NCI-H1105 treated with DMSO at 0.1 percent for 48 hours (cell line): ENCODE measurements around the gene PCBP2.
A peak's percentile ranks its signal among the peaks of the same experiment; 100 is the strongest.

Experiments
- DNase-seq: peaks from one replicate; lab custom pipeline; 2025; lab: John Stamatoyannopoulos, UW

The PCBP2 gene

GRCh38 chr12:53508534-53509170 lies 56.8 kb downstream of the PCBP2 start:
- peak; percentile 61 for DNase-seq

- DNase-seq = no peak
Observed at GRCh38 chr12:53510181-53510812, 58.4 kb downstream of the PCBP2 start.

- DNase-seq = no peak
Observed at GRCh38 chr12:53513712-53514410, 62.0 kb downstream of the PCBP2 start.

GRCh38 chr12:53514628-53515290 lies 62.9 kb downstream of the PCBP2 start:
- no peak for DNase-seq

GRCh38 chr12:53515291-53515680 lies 63.4 kb downstream of the PCBP2 start:
- DNase-seq = no peak

- no peak for DNase-seq
Observed at GRCh38 chr12:53516758-53517455, 65.0 kb downstream of the PCBP2 start.

- DNase-seq = no peak
Observed at GRCh38 chr12:53518381-53518780, 66.5 kb downstream of the PCBP2 start.

- no peak for DNase-seq
Observed at GRCh38 chr12:53523131-53523530, 71.2 kb downstream of the PCBP2 start.

- no peak for DNase-seq
Observed at GRCh38 chr12:53524476-53524875, 72.6 kb downstream of the PCBP2 start.

GRCh38 chr12:53530061-53530460 lies 78.2 kb downstream of the PCBP2 start:
- DNase-seq = no peak
